Measurements from ENCODE around the gene RTN4. TPM values are rescaled to one million over a fixed set of nuclear protein-coding genes. Genes with fewer than 3 reads are reported as not detected.

Gene RTN4
- total RNA-seq, 1 experiment from 2014 or later = 394 TPM

DNA sequence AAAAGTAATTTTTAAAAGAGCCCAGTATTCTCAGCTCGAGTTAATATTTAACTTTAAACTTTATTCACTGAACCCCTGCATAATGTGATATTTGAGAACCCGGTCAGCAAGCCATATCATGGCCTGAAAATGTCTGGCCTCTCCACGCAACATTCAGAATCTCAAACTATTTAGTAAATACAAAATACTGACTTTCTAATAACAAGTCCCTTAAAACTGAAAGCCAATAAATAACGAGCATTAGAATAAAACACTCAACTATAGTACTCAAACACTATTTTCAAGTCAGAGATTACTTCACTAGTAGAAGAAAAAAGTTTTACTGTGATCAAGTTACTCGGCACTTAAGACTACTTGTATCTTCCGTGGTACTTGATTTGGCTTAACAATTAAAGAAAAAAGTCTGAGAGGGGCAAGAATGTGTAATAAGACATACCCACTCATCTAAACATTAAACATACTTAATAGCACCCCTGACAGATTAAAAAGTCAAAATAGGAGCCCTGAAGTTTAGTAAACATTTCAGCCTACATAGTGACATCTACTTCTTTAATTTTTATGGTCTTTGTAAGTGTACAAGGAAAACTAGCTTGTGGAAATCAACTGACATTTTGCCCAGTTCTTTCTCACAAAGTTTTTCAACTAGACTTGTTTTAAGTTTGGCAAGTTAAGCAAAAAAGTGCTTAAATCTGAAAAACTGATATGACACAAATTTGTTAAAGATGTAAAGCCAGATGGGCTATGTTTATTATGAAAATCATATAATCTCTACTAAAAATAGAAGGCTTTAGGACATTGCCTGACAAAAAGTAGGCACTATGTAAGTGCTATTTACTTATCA is 38.2 kb downstream of the RTN4 start:
- peak overlapping the region; percentile 35 for H3K27ac Mint-ChIP-seq (ENCODE audit: unreplicated experiment)
- peak overlapping the region; percentile 44 for H3K4me3 Mint-ChIP-seq (ENCODE audit: low read depth, unreplicated experiment)
- no TSS peak for BruUV-seq (replicated peaks)
- CTCF ChIA-PET = interaction anchor here (0.6 to 5.3 kb wide), 8 partner anchors 9 to 209 kb away, joined by 3 to 36 read pairs (median 4); partner anchors contain the start of gene RTN4
- intact Hi-C loops (cut with micrococcal nuclease; ENCODE audit: unreplicated experiment) = loop anchor here (2.0 kb wide), 2 partner anchors 31 to 905 kb away; no protein-coding TSS in a partner anchor
- no peak for DNase-seq
- peaks cover 55% of the 10 kb centered on the region for H3K4me1 Mint-ChIP-seq (ENCODE audit: low read depth, unreplicated experiment)
- TF ChIP-seq, protein P1, sequence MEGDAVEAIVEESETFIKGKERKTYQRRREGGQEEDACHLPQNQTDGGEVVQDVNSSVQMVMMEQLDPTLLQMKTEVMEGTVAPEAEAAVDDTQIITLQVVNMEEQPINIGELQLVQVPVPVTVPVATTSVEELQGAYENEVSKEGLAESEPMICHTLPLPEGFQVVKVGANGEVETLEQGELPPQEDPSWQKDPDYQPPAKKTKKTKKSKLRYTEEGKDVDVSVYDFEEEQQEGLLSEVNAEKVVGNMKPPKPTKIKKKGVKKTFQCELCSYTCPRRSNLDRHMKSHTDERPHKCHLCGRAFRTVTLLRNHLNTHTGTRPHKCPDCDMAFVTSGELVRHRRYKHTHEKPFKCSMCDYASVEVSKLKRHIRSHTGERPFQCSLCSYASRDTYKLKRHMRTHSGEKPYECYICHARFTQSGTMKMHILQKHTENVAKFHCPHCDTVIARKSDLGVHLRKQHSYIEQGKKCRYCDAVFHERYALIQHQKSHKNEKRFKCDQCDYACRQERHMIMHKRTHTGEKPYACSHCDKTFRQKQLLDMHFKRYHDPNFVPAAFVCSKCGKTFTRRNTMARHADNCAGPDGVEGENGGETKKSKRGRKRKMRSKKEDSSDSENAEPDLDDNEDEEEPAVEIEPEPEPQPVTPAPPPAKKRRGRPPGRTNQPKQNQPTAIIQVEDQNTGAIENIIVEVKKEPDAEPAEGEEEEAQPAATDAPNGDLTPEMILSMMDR (IDR thresholded peaks at IDR 0.05; ENCODE audit: unreplicated experiment) = no peak
- H3K36me3 Mint-ChIP-seq (ENCODE audit: insufficient read depth, unreplicated experiment) = peaks cover 24% of the 10 kb centered on the region
- no peaks in the 10 kb centered on the region for H3K9me3 Mint-ChIP-seq (ENCODE audit: low read depth, unreplicated experiment)
- H3K27me3 Mint-ChIP-seq (ENCODE audit: unreplicated experiment) = no peaks in the 10 kb centered on the region

DNA sequence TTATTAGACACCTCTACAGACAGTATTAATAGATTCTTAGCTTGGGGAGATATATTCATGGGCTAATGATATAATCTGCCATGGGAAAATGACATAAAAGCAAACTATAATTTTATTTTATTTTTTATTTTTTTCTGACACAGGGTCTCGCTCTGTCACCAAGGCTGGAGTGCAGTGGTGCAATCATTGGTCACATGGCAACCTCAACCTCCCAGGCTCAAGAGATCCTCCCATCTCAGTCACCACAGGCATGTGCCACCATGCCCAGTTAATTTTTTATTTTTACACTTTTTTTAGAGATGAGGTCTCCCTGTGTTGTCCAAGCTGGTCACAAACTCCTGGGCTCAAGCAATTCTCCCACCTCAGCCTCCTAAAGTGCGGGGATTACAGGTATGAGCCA is 39.3 kb downstream of the RTN4 start:
- H3K27ac Mint-ChIP-seq (ENCODE audit: unreplicated experiment) = peak overlapping the region; percentile 68
- BruUV-seq (replicated peaks) = no TSS peak
- intact Hi-C loops (cut with micrococcal nuclease; ENCODE audit: unreplicated experiment) = loop anchor here (2.0 kb wide), 1 partner anchor 30 kb away; no protein-coding TSS in a partner anchor
- no peak overlapping the region for H3K4me3 Mint-ChIP-seq (ENCODE audit: low read depth, unreplicated experiment)
- peak; percentile 43 for DNase-seq
- CTCF ChIA-PET = interaction anchor here (1.3 to 5.3 kb wide), 2 partner anchors 8 to 111 kb away, joined by 3 to 36 read pairs; no protein-coding TSS in a partner anchor
- H3K36me3 Mint-ChIP-seq (ENCODE audit: insufficient read depth, unreplicated experiment) = peaks cover 24% of the 10 kb centered on the region
- no peaks in the 10 kb centered on the region for H3K9me3 Mint-ChIP-seq (ENCODE audit: low read depth, unreplicated experiment)
- no peaks in the 10 kb centered on the region for H3K27me3 Mint-ChIP-seq (ENCODE audit: unreplicated experiment)
- TF ChIP-seq, protein P1 (IDR thresholded peaks at IDR 0.05; ENCODE audit: unreplicated experiment) = no peak
- peaks cover 66% of the 10 kb centered on the region for H3K4me1 Mint-ChIP-seq (ENCODE audit: low read depth, unreplicated experiment)

DNA sequence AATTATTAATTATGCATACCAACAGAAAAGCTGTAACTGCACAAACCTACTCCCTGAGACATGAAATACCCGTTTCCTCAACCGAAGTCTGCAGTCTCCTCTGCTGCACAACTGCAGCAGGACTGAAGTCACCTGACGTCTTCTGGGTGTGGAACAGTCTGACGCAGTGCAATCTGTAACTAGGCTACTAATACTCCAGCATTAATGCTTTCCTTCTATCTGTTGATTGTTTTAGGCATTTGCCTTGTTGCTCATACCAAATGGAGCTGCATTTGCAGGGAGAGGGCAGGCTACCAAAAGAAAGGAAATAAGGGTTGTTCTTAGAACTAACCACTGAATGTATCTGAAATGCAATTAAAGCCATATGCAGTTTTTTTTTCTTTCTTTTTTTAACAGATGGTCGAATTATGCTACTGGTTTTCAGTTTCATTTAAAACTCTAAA is 40.1 kb downstream of the RTN4 start:
- DNase-seq = peak; percentile 59
- TF ChIP-seq, protein P1 (IDR thresholded peaks at IDR 0.05; ENCODE audit: unreplicated experiment) = no peak
- BruUV-seq (replicated peaks) = no TSS peak
- H3K4me1 Mint-ChIP-seq (ENCODE audit: low read depth, unreplicated experiment) = peaks cover 65% of the 10 kb centered on the region
- H3K27me3 Mint-ChIP-seq (ENCODE audit: unreplicated experiment) = no peaks in the 10 kb centered on the region
- no peaks in the 10 kb centered on the region for H3K9me3 Mint-ChIP-seq (ENCODE audit: low read depth, unreplicated experiment)
- peaks cover 23% of the 10 kb centered on the region for H3K36me3 Mint-ChIP-seq (ENCODE audit: insufficient read depth, unreplicated experiment)
- peak overlapping the region; percentile 68 for H3K27ac Mint-ChIP-seq (ENCODE audit: unreplicated experiment)
- intact Hi-C loops (cut with micrococcal nuclease; ENCODE audit: unreplicated experiment) = loop anchor here (2.0 kb wide), 1 partner anchor 29 kb away; no protein-coding TSS in a partner anchor
- CTCF ChIA-PET = interaction anchor here (0.6 to 1.1 kb wide), 3 partner anchors 39 to 110 kb away, joined by 3 to 10 read pairs (median 5); no protein-coding TSS in a partner anchor
- H3K4me3 Mint-ChIP-seq (ENCODE audit: low read depth, unreplicated experiment) = peak overlapping the region; percentile 69

- H3K27ac Mint-ChIP-seq (ENCODE audit: unreplicated experiment) = peak overlapping the region; percentile 68
- intact Hi-C loops (cut with micrococcal nuclease; ENCODE audit: unreplicated experiment) = loop anchor here (2.0 kb wide), 1 partner anchor 29 kb away; no protein-coding TSS in a partner anchor
- H3K4me1 Mint-ChIP-seq (ENCODE audit: low read depth, unreplicated experiment) = peaks cover 66% of the 10 kb centered on the region
- TSS peak; percentile 66 for BruUV-seq (replicated peaks)
- TF ChIP-seq, protein P1 (IDR thresholded peaks at IDR 0.05; ENCODE audit: unreplicated experiment) = no peak
- no peaks in the 10 kb centered on the region for H3K27me3 Mint-ChIP-seq (ENCODE audit: unreplicated experiment)
- no peaks in the 10 kb centered on the region for H3K9me3 Mint-ChIP-seq (ENCODE audit: low read depth, unreplicated experiment)
- no peak for DNase-seq
- peaks cover 19% of the 10 kb centered on the region for H3K36me3 Mint-ChIP-seq (ENCODE audit: insufficient read depth, unreplicated experiment)
- CTCF ChIA-PET = interaction anchor here (0.5 to 1.3 kb wide), 6 partner anchors 40 to 338 kb away, joined by 3 to 10 read pairs (median 3); no protein-coding TSS in a partner anchor
- H3K4me3 Mint-ChIP-seq (ENCODE audit: low read depth, unreplicated experiment) = peak overlapping the region; percentile 69
Measured at GRCh38 chr2:55009277-55010060, 40.8 kb downstream of the RTN4 start.
